Measurements from ENCODE around the gene IFITM10. TPM values are rescaled to one million over a fixed set of nuclear protein-coding genes. Genes with fewer than 3 reads are reported as not detected.

The IFITM10 gene
- total and polyA plus RNA-seq, 9 of the 15 experiments (the other 6 are each of a cell fraction or from before 2014, with no cell fraction given) = 0.08 to 0.13 (median 0.09) TPM; not detected in 6

GRCh38 chr11:1771700-1772099 lies 21.3 kb upstream of the IFITM10 start:
- FAIRE-seq (no peak), ATAC-seq (no peak), DNase-seq (ENCODE audit: extremely low read depth in 1 of 4, low spot score in 3 of 4) (no peak)
- ChIA-PET CTCF (ENCODE audit: low intra/inter-chr PET ratio) (interaction anchor here (0.6 kb wide), 1 partner anchor 417 kb away, joined by 4 read pairs; no protein-coding TSS in a partner anchor), POLR2A (interaction anchor here (0.6 kb wide), 1 partner anchor 15 kb away, joined by 4 read pairs; no protein-coding TSS in a partner anchor)
- BruUV-seq (replicated peaks) = no TSS peak
- H2AFZ ChIP-seq (ENCODE audit: low read depth, low read length) = peak overlapping the region; percentile 89
- no peaks in the 10 kb centered on the region for H3K79me2 ChIP-seq (ENCODE audit: control insufficient read depth, insufficient read depth, low read length)
- TF ChIP-seq KAT7 (CRISPR knock-in tag; IDR thresholded peaks at IDR 0.05; ENCODE audit: borderline replicate concordance) = peak; percentile 18; the same call in 1 of the 2 replicates
- no peak for TF ChIP-seq CBX5 (IDR thresholded peaks at IDR 0.05; ENCODE audit: borderline replicate concordance, low read depth)
- TF ChIP-seq GABPB1 (CRISPR knock-in tag; IDR thresholded peaks at IDR 0.05) = 0 out of 2 replicates have a peak, but pooled peaks have one; percentile 23
- no peak for TF ChIP-seq MTF1 (CRISPR knock-in tag; IDR thresholded peaks at IDR 0.05; ENCODE audit: borderline replicate concordance)
- peak; percentile 58 for TF ChIP-seq PRDM10 (IDR thresholded peaks at IDR 0.05; ENCODE audit: partially characterized antibody)
- TF ChIP-seq CEBPG (CRISPR knock-in tag; IDR thresholded peaks at IDR 0.05) = no peak
- TF ChIP-seq CEBPG (tag; conservative IDR thresholded peaks at IDR 0.05 in 1 of 2, IDR thresholded peaks at IDR 0.05 in 1 of 2) = peak; percentile 70 to 82; a peak in 3 of 4 replicates
- peak; percentile 81 for TF ChIP-seq CEBPB (tag; IDR thresholded peaks at IDR 0.05)
- 0 out of 2 replicates have a peak, but pooled peaks have one; percentile 17 for TF ChIP-seq ZNF384 (IDR thresholded peaks at IDR 0.05; ENCODE audit: low read depth, low read length)
- peaks cover 21 to 44% of the 10 kb centered on the region in 2 experiments for H3K4me1 ChIP-seq (replicated peaks in 1 of 2; ENCODE audit: control insufficient read depth in 2 of 2, insufficient read depth in 2 of 2, low read length in 2 of 2)
- no peaks in the 10 kb centered on the region for H3K9me3 ChIP-seq (replicated peaks; ENCODE audit: control insufficient read depth, insufficient read depth, low read depth, low read length)
- 92% methylated on average over 3 of the region's 6 CpGs for WGBS (ENCODE audit: insufficient coverage, low coverage, missing lambda C conversion rate)
- no peak overlapping the region for H3K9ac ChIP-seq (ENCODE audit: insufficient read depth in 1 of 2, low read depth in 2 of 2, low read length in 2 of 2)
- in situ Hi-C loops (cut with MboI) = no loop called here
- intact Hi-C loops (cut with micrococcal nuclease) = no loop called here
- H3K36me3 ChIP-seq (ENCODE audit: control insufficient read depth, insufficient read depth, low read length) = no peaks in the 10 kb centered on the region
- no peak overlapping the region for H3K4me2 ChIP-seq (ENCODE audit: insufficient read depth, low read length)
- H4K20me1 ChIP-seq (replicated peaks; ENCODE audit: control insufficient read depth, insufficient read depth, low read length) = no peaks in the 10 kb centered on the region
- no peaks in the 10 kb centered on the region for H3K9me1 ChIP-seq (ENCODE audit: control insufficient read depth, insufficient read depth, low read length)
- H3K4me3 ChIP-seq = no peak overlapping the region
- no peaks in the 10 kb centered on the region for H3K27me3 ChIP-seq (ENCODE audit: control insufficient read depth in 2 of 2, insufficient read depth in 2 of 2, low read length in 2 of 2)
- peak overlapping the region; percentile 75 for H3K27ac ChIP-seq (ENCODE audit: extremely low read depth, low read depth, low read length)

All from K562 (cell line).